T-helper 1 cell (primary cell): Measurements from ENCODE around the gene ITGB4.

Experiments used
- DNase-seq, 5 donors: peaks; one replicate each; pipeline ENCODE4 v3.0.0-alpha.2; 2012 to 2020

ITGB4 gene

DNA sequence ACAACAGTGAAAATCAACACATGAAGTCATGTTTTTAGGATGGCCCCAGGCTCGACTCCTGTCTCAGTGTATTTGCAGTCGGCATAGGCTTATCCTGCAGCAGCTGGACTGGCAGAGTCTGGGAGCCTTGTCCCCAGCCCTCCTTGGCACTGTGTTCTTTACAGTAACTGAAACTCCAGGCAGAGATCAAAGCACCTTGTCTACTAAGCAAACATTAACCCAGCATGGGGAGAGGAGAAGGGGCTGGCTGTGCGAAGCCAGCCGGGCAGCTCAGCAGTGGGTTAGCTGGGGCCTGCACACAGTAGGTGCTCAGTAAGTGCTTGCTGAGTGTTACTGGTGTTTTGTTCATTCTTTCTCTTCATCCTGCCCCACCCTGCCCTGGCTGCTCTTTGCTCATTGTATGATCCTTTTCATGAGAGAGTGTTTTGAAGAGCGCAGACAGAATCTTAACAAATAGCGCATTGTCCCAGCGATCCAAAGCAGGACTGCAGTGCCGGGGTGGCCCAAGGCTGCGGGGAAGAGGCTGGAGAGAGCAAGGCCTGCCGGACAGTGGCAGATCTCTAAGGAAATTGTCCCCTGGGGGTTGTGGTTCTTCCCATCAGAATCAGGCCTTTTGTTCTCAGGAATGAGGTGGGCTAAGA lies 23.5 kb upstream of the ITGB4 start:
- DNase-seq: no peak

DNA sequence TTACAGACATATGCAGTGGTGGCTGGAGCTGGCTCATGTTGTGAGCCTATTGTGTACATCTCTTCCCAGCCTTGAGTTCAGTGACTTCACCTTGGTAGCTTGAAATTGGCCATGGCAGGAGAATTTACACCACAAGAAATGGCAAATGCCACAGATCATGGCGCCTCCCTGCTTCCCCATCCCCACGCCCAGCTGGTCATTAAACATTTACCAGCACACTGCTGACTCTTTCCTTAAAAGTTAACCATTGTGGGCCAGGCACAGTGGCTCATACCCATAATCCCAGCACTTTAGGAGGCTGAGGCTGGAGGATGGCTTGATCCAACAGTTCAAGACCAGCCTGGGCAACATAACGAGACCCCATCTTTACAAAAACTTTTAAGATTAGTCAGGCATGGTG lies 22.6 kb upstream of the ITGB4 start:
- DNase-seq: no peak

DNA sequence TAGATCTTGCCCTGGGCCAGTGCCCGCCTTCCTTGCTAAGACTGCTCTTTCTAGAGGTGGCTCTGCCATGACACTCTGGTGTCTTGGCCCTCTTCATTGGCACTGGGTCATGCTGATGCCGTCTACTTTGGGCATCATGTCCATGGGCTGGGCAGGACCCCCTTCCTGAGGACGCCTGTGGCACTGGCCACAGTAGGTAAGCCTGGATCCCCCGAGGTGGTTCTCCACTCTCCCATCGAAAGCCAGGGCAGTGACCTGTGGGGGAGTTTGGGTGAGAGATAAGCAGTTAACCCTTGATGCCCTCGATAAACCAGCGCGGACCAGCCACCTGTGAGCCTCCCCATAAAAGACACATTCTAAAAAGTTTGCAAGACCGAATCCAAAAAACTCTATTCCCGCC lies 20.0 kb upstream of the ITGB4 start:
- no peak for DNase-seq

DNA sequence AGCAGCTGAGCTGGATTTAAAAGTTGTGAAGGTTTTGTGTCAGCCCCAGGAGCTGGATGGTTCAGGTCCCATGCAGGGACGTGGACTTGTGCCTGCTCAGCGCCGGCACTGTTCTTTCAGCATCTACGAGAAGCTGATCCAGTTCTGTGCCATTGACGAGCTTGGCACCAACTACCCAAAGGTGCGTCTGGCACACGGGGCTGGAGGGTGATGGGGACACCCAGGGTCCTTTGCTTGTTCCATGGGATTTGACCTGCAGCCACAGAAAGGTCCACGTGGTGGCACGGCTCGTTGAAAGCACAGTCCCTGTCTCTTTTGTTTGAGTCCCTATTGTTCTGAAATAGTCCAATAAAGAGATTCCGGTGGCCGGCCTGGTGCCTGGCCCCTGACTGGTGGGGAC lies 18.1 kb upstream of the ITGB4 start:
- no peak for DNase-seq

DNA sequence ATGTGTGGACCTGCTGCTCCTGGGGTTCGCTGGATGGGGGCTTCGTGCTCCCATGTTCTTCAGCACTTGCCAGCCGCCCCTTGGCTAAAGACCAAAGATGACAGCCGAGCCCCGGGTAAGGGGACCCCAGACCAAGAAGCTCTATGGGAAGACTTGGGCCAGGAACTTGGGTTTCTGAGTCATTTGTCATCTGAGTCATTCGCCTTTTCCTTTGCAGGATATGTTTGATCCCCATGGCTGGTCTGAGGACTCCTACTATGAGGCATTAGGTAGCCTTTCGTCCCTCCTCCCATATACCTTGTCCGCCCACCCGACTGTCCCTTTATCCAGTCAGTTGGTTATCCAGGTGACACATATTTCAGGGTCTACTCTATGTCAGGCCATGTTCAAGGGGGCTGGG lies 17.7 kb upstream of the ITGB4 start:
- no peak for DNase-seq

DNA sequence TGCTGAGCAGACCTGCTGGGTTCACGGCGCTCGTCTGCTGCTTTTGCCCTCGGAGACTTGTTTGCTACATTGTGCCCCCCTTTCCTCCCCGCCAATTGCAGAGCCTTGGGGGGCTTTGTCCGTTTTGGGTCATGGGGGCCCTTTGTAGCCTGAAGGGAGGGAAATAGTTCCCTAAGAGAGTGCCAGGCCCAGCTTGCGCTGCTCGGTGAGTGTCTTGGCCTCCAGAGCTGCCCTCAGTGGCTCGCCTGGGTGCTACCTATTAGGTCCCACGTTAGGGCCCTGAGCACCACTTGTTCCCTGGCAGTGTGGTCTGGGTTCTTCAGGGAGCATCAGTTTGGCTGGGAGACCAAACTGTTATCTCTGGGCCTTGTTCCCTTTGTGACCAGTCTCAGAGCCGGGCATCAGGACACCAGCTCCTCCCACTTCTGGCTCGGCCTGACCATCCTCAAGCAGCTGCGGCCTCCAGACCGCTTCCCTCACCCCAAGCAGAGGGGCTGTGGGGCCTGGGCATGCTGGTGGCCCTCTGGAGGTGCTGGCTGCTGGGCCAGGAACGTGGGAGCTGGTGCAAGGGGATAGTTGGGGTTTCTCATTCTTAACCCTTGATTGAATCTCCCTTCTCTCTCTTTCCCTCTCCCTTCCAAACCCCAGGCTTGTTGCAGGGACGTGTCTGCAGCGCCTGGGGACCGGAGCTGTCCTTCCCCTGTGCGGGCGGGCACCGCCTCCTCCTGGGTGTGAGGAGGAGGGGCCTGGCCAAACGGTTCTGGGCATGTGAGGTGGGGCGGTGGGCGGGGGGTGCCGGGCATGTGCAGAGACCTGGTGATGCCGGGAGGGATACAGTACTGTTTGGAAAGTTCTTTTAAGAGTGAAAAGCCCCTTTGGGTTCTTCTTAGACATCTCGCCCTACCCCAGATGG lies 16.0 kb upstream of the ITGB4 start:
- DNase-seq: no peak

DNA sequence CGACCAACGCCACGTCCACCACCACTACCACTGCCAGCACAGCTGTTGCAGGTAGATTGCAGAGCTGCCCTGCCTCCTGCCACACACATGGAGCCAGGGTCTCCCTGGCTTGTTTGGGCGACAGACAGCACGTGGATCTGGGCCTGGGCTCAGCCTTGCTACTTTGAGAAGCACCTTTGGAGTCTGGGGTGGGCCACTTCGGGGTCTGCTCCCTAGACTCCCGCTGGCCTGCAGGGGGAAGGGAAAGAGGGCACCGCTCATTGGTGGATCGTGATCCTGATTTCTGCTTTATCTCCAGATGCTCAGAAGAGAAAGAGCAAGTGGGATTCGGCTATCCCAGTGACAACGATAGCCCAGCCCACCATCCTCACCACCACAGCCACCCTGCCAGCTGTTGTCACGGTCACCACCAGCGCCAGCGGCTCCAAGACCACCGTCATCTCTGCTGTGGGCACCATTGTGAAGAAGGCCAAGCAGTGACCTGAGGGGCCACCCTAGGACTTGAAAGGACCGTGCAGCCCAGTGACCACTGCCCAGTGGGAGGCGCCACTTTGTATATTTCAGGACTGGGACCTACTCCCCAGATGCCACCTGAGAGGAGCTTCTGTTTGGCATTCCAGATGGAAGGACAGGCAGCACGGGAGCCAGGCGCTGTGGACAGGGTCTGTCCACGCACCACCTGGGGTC lies 15.1 kb upstream of the ITGB4 start:
- no peak for DNase-seq

DNA sequence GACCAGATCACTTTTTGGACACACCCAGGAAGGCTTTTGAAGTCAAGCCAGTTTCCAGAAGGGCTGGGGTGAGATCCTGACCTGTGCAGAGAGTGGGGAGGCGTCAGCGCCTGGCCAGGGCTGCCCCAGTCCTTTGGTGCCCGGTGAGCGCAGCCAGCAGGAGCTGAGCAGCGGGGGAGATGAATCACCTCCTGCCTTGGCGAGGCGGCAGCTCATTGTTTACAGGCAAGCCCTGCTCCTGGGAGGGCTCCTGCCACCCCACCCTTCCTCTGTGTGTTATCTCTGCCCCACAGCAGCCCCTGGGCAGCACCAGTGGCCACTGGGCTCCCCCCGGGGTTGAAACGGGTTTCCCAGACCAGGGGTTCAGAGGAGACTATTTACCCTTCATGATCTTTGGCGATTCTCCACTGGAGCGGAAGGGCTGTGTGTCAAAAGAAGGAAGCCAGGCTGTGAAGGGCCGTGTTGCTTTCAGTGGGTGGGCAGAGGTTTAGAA lies 14.1 kb upstream of the ITGB4 start:
- DNase-seq: no peak

DNA sequence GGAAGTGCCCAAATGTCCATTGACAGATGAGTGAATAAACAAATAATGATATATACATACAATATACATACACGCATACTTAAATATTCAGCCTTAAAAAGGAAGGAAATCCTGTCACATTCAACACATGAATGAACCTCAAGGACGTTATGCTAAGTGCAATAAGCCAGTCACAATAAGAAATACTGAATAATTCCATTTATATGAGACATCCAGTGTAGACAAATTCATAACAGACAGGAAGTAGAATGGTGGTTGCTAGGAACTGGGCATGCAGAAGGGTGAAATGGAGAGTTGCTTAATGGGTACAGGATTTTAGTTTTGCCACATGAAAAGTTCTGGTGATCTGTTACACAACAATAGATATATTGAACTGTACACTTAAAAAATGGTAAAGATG lies 8.8 kb upstream of the ITGB4 start:
- DNase-seq: no peak

DNA sequence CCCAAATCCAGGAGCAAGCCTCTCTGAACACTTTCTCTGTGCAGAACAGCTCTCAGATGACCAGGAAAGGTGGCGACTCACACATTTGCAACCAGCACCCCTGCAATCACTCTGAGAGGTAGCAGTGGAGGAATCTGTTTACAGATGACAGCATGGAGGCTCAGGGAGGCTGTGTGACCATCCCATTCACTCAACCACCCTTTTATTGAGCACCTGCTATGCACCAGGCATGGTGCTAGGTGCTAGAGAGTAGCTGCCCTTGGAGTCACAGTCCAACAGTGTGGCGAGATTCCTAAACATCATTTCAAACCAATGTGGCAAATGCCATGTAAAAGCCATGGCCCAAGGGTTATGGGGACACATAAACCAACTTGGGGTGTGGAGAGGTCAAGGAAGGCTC lies 1.5 kb upstream of the ITGB4 start:
- DNase-seq: no peak

DNA sequence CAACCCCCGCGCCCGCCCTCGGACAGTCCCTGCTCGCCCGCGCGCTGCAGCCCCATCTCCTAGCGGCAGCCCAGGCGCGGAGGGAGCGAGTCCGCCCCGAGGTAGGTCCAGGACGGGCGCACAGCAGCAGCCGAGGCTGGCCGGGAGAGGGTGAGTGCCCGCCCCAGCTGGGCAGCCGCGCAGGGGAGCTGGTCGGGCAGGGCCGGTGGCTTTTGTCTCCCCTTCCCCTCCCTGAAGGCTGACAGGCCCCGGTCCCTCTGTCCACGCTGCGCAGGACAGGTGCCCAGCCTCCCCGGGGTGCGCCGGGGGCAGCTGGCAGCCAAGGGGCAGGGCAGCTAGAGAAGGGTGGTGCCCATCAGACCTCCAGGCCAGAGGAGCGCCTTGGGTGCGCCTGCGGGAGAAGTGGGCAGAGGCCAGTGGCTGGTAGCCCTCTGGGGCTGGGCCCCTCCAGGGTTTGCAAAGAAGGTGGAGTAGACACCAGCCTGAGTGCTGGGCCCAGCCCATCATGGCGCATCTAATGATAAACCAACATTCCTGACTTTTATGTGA lies 278 bp downstream of the ITGB4 start:
- no peak for DNase-seq

DNA sequence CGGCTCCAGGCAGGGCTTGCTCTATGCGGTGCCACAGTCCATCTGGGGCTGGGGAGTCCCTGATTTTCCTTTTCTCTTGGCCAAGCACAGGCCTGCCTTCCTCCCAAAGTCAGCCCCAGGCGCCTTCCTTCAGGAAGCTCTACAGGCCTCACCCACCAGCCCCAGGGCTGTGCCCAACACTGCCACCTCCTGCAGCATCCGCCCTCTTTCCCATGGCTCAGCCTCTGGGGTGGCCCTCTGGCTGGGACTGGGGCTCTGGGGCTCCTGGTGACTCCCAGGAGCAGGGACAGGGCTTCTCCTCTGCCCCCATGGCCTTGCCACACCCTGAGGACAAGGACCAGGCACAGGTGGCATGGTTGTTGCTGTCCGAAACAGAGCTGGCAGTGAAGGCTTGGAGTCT lies 817 bp downstream of the ITGB4 start:
- no peak for DNase-seq

DNA sequence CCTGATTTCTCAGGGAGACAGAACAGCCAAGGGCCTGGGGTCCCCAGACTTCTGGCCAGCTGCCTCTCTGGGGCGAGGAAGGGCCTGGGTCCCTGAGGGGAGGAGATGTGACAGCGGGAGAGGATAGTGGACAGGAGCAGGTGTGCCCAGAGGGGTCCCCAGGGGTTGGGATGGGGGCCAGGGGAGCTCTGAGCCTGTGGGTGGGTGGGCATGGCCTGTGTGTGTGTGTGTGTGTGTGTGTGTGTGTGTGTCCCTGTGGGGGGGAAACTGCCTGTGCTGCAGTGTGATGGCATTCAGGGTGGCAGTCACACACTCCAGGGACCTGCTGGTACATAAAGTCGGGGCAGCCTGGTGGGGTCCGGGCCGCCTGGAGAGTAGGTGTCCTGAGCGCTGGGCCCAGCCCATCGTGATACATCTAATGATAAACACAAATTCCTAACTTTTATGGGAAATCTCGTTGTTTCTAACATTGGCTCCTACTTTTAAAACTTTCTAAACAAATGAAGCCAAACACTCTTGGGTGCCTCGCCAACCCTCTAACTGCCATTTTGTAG lies 1.4 kb downstream of the ITGB4 start:
- DNase-seq: no peak

DNA sequence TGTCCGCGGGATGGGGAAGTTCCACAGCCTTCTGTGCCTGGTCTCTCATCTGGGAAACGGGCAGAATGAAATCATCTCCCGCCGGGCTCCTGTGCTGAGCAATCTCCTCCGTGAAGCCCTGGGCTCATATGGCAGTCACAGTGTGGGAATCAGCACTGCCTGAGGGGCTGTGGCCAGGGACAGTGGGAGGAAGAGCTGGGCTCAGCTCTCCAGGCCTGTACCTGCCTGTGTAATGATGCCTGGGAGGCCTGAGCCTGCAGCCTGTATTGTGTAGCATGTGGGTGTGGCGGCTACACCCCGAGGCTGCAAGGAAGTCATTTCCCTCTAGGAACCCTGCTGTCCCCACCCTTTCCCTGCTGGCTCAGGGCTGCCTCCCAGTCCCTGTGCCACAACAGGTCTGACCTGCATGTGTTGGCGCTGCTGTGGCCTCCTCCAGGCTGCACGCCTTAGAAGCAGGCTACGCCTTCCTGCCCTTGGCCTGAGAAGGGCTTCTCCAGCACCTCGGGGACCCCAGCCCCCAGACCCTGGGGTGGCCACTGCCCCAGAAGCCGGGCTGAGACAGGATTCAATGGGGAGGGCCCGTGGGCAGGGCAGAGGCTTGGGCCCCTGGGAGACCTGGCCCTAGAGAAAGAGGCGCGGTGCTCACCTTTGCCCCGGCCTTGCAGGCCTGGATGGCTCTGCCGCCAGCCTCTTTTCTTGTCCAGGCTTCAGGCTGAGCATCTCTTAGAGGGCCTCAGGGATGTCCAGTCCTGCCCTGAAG lies 2.1 kb downstream of the ITGB4 start:
- no peak for DNase-seq

DNA sequence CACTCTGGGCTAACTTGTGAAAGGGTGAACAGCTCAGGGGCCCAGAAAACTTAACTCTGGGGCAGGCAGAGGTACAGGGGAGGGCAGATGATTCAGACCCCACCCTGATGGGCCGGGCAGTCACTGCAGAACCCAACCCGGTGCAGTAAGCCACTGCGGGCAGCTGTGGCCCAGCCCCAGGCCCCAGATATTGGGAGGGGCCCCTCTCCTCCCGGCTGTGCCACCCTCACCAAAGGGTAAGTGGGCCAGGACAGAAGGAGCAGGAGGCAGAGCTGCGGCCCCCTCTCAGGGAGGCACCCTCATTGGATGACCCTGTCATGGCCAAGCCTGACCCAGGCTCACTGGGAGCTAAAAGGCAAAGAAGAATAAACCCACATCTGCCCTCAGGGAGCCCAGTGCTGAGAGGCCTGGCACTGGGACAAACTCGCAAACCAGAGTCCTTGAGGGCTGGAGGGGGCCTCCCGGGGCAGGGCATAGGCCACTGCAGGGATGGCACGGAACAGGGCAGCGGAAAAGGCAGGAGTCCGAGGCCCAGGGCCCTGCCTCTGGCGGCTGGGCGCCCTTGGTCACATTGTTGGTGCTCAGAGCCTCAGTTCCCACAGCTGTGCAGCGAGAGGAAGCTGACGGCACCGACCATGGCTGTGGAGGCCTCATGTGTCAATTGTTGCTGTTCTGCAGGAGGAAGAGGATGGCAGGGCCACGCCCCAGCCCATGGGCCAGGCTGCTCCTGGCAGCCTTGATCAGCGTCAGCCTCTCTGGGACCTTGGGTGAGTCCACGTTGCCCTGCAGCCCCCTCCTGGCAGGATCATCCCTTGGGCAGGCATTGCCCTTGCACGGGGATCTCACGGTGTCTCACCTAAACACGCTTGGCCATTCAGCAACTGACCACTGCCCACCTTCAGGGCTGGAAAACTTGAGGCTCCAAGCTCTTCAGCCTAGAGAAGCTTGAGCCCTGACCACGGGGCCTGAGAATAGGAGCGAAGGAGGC lies 3.1 kb downstream of the ITGB4 start:
- DNase-seq: no peak

DNA sequence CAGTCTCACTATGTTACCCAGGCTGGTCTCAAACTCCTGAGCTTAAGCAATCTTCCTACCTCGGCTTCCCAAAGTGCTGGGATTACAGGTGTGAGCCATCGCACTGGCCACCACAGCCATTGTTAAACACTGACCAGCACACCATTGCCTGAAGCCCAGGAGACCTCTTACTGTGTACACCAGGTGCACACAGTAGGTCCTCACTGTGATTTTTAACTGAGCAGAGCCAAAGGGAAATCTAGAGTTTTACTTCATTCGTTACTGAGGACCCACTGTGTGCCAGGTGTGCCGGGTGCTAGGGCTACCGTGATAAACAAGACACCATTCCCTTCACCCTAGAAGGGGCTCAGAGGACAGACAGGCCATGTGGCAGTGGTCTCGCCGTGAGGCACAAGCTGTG lies 4.2 kb downstream of the ITGB4 start:
- no peak for DNase-seq

DNA sequence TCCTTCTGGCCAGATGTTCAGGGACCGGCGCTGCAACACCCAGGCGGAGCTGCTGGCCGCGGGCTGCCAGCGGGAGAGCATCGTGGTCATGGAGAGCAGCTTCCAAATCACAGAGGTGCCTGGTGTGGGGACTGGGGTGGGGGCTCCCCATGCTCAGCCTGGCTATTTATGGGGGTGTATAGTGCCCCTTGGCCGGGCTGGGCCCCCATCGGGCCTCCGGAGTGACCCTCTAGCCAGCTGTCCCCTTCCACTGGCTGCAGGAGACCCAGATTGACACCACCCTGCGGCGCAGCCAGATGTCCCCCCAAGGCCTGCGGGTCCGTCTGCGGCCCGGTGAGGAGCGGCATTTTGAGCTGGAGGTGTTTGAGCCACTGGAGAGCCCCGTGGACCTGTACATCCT lies 6.1 kb downstream of the ITGB4 start:
- no peak for DNase-seq

DNA sequence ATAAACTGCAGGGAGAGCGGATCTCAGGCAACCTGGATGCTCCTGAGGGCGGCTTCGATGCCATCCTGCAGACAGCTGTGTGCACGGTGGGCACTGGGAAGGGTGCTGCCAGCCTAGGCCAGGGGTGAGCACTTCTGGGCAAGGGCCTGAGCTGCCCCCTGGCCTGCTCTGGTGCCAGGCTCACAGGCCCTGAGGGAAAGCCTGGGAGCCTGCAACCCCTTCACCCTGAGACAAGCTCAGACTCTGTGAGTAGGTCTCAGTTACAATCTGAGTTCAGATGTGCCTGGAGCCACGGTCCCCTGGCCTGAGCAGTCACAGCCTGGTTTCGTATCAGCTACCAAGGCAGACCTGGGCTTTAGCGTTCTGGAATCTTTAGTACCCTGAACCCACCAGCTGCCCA lies 8.1 kb downstream of the ITGB4 start:
- no peak for DNase-seq

DNA sequence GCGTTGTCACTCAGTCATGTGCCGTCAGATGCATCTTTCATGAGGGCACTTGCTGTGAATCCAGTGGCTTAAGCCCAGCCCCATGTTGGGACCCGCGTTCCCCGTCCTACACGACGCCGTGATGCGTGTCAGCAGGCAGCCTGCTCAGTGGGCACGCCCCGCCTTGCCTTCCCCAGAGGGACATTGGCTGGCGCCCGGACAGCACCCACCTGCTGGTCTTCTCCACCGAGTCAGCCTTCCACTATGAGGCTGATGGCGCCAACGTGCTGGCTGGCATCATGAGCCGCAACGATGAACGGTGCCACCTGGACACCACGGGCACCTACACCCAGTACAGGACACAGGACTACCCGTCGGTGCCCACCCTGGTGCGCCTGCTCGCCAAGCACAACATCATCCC lies 8.8 kb downstream of the ITGB4 start:
- no peak for DNase-seq

DNA sequence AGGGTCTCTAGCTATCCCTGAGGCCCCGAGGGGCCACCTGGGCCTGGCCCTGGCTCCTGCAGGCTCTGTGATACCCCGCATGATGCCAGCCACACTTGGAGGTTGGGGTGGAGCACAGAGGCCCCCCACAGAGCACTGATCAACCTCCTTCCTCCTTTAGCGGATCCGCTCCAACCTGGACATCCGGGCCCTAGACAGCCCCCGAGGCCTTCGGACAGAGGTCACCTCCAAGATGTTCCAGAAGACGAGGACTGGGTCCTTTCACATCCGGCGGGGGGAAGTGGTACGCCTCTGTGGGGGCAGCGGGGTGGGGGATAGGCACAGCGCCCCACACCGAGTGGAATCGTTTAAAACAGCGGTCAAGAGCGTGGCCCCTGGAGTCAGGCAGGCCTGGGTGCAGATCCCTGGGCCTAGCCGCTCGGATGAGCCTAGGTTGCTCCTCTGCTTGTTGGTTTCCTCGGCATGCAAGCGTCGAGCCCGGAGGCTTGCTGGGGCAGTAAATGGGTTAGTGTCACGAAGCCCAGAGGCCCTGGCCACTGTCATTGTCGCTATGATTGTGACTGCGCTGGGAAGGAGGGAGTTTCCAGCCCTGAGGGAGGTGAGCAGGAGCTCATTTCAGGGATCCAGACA lies 9.9 kb downstream of the ITGB4 start:
- DNase-seq: no peak
